ENCODE measurements around the gene CYB5R4. TPM values are rescaled to one million over a fixed set of nuclear protein-coding genes. Genes with fewer than 3 reads are reported as not detected.

The CYB5R4 gene
- total RNA-seq, 2 experiments from 2014 or later, result 15.5 to 16.3 TPM

GRCh38 chr6:83952830-83953229, 93.3 kb downstream of the CYB5R4 start:
- Histone ChIP-seq H3K27ac (ENCODE audit: low read depth in 1 of 2, low read length in 2 of 2) (no peak overlapping the region), H3K27me3 (ENCODE audit: control insufficient read depth in 1 of 2, insufficient read depth in 2 of 2, low read length in 2 of 2) (no peaks in the 10 kb centered on the region), H3K4me3 (ENCODE audit: low read length) (no peak overlapping the region), H3K4me1 (ENCODE audit: insufficient read depth, low read length) (no peaks in the 10 kb centered on the region), H3K36me3 (ENCODE audit: insufficient read depth, low read length) (peaks cover 29% of the 10 kb centered on the region), H3K9me3 (ENCODE audit: control insufficient read depth in 1 of 2, insufficient read depth in 1 of 2, low read length in 2 of 2) (no peaks in the 10 kb centered on the region)
- TF ChIP-seq CTCF (IDR thresholded peaks at IDR 0.05), result no peak
- intact Hi-C loops (cut with DNase I, micrococcal nuclease), result no loop called here
- no peak for ATAC-seq (ENCODE audit: poor library complexity)
- H3K4me1 Mint-ChIP-seq (ENCODE audit: low read depth), result no peaks in the 10 kb centered on the region
- CTCF ChIA-PET, result interaction anchor here (0.6 kb wide), 1 partner anchor 1388 kb away, joined by 4 read pairs; no protein-coding TSS in a partner anchor
- DNase-seq, result no peak
- peaks cover 83% of the 10 kb centered on the region for H3K36me3 Mint-ChIP-seq (ENCODE audit: low read depth)
- H3K4me3 Mint-ChIP-seq, result no peak overlapping the region
- POLR2A ChIA-PET, result no interaction called here
- no peaks in the 10 kb centered on the region for H3K27me3 Mint-ChIP-seq
- H3K27ac Mint-ChIP-seq, result no peak overlapping the region
- peaks cover 3% of the 10 kb centered on the region for H3K9me3 Mint-ChIP-seq

- Histone ChIP-seq H3K27me3 (ENCODE audit: control insufficient read depth in 1 of 2, insufficient read depth in 2 of 2, low read length in 2 of 2) (no peaks in the 10 kb centered on the region), H3K36me3 (ENCODE audit: insufficient read depth, low read length) (peaks cover 32% of the 10 kb centered on the region), H3K27ac (ENCODE audit: low read depth in 1 of 2, low read length in 2 of 2) (no peak overlapping the region), H3K9me3 (ENCODE audit: control insufficient read depth in 1 of 2, insufficient read depth in 1 of 2, low read length in 2 of 2) (no peaks in the 10 kb centered on the region), H3K4me1 (ENCODE audit: insufficient read depth, low read length) (no peaks in the 10 kb centered on the region), H3K4me3 (ENCODE audit: low read length) (no peak overlapping the region)
- no peak overlapping the region for H3K4me3 Mint-ChIP-seq
- H3K9me3 Mint-ChIP-seq, result peaks cover 3% of the 10 kb centered on the region
- intact Hi-C loops (cut with DNase I, micrococcal nuclease), result no loop called here
- no peak overlapping the region for H3K27ac Mint-ChIP-seq
- no peak for ATAC-seq (ENCODE audit: poor library complexity)
- no peaks in the 10 kb centered on the region for H3K27me3 Mint-ChIP-seq
- no peak for TF ChIP-seq CTCF (IDR thresholded peaks at IDR 0.05)
- peaks cover 90% of the 10 kb centered on the region for H3K36me3 Mint-ChIP-seq (ENCODE audit: low read depth)
- no peaks in the 10 kb centered on the region for H3K4me1 Mint-ChIP-seq (ENCODE audit: low read depth)
- POLR2A ChIA-PET, result no interaction called here
- CTCF ChIA-PET, result no interaction called here
- no peak for DNase-seq
These were observed 94.9 kb downstream of the CYB5R4 start for GRCh38 chr6:83954371-83954770.

- Histone ChIP-seq H3K4me1 (ENCODE audit: insufficient read depth, low read length) (no peaks in the 10 kb centered on the region), H3K27ac (ENCODE audit: low read depth in 1 of 2, low read length in 2 of 2) (no peak overlapping the region), H3K4me3 (ENCODE audit: low read length) (no peak overlapping the region), H3K9me3 (ENCODE audit: control insufficient read depth in 1 of 2, insufficient read depth in 1 of 2, low read length in 2 of 2) (no peaks in the 10 kb centered on the region), H3K27me3 (ENCODE audit: control insufficient read depth in 1 of 2, insufficient read depth in 2 of 2, low read length in 2 of 2) (no peaks in the 10 kb centered on the region), H3K36me3 (ENCODE audit: insufficient read depth, low read length) (peaks cover 62% of the 10 kb centered on the region)
- ATAC-seq (ENCODE audit: poor library complexity), result no peak
- peaks cover 7% of the 10 kb centered on the region for H3K9me3 Mint-ChIP-seq
- no peak overlapping the region for H3K27ac Mint-ChIP-seq
- CTCF ChIA-PET, result no interaction called here
- peaks cover 90% of the 10 kb centered on the region for H3K36me3 Mint-ChIP-seq (ENCODE audit: low read depth)
- intact Hi-C loops (cut with DNase I, micrococcal nuclease), result no loop called here
- H3K4me1 Mint-ChIP-seq (ENCODE audit: low read depth), result no peaks in the 10 kb centered on the region
- no peak for DNase-seq
- POLR2A ChIA-PET, result no interaction called here
- H3K4me3 Mint-ChIP-seq, result no peak overlapping the region
- no peak for TF ChIP-seq CTCF (IDR thresholded peaks at IDR 0.05)
- H3K27me3 Mint-ChIP-seq, result no peaks in the 10 kb centered on the region
These were observed 98.8 kb downstream of the CYB5R4 start for GRCh38 chr6:83958241-83958685.

Data from CD4-positive, alpha-beta T cell (primary cell).